ENCODE measurements around the gene RSPH6A. TPM values are rescaled to one million over a fixed set of nuclear protein-coding genes. Genes with fewer than 3 reads are reported as not detected.

The RSPH6A gene
- total and polyA plus RNA-seq, 2 of the 13 experiments (the other 11 are each of a cell fraction or from before 2014, with no cell fraction given): 0.07 TPM; not detected in 1

DNA sequence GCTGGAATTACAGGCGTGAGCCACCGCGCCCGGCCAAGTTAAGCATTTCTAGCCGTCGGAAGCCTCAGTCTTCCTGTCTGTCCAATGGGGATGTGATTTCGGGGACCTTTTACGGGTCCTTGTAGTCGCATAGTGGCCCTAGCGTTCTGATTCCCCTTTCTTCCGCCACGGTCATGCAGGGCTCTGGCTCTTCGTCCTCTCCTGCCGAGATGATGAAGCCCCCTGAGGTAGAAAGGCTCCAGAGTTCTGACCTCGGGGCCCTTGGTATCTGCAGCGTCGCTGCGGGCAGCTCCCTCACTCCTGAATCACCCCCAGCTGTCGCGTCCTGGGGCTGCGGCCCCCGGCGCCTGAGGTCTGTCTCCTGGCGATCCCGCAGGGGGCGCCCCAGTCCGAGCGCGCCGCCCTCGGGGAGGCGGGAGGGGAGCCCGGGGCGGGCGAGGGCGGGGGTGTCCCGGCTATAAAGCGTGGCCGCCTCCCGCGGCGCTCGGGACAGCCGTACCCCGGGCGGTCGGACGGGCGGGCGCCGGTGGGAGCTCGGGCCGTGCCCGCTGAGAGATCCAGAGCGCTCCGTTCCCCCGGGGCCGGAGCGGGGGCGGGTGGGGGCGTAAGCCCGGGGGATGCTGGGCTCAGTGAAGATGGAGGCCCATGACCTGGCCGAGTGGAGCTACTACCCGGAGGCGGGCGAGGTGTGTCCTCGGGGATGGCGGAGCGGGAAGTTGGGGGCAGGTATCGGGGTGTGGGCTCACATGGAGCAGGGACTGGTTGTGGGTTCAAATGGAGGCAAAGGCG, 48.9 kb upstream of the RSPH6A start, which contains the start of gene FOXA3 (continued):
- TF ChIP-seq ZSCAN22 (CRISPR knock-in tag; IDR thresholded peaks at IDR 0.05) (no peak), SKI (IDR thresholded peaks at IDR 0.05; ENCODE audit: partially characterized antibody) (peak; percentile 46), RFX1 (IDR thresholded peaks at IDR 0.05) (no peak), GABPA (IDR thresholded peaks at IDR 0.05; ENCODE audit: low read depth, low read length) (no peak), GABPA (CRISPR knock-in tag; IDR thresholded peaks at IDR 0.05; ENCODE audit: low read depth) (peak; percentile 48; the same call in 1 of the 2 replicates), RAD51 (IDR thresholded peaks at IDR 0.05; ENCODE audit: borderline replicate concordance) (no peak), ZNF83 (CRISPR knock-in tag; IDR thresholded peaks at IDR 0.05; ENCODE audit: borderline replicate concordance) (no peak), ZNF629 (CRISPR knock-in tag; conservative IDR thresholded peaks at IDR 0.05) (peak; percentile 99), ZFYVE20 (CRISPR knock-in tag; IDR thresholded peaks at IDR 0.05; ENCODE audit: borderline replicate concordance, low read depth) (no peak), REXO4 (CRISPR knock-in tag; IDR thresholded peaks at IDR 0.05; ENCODE audit: borderline replicate concordance) (no peak), IRX3 (CRISPR knock-in tag; IDR thresholded peaks at IDR 0.05; ENCODE audit: borderline replicate concordance, low read depth) (no peak), MTA3 (CRISPR knock-in tag; IDR thresholded peaks at IDR 0.05) (no peak), ATRX (CRISPR knock-in tag; IDR thresholded peaks at IDR 0.05; ENCODE audit: borderline replicate concordance) (no peak), SOX13 (IDR thresholded peaks at IDR 0.05) (no peak), SOX13 (CRISPR knock-in tag; conservative IDR thresholded peaks at IDR 0.05 in 1 of 2, IDR thresholded peaks at IDR 0.05 in 1 of 2) (no peak), XBP1 (CRISPR knock-in tag; IDR thresholded peaks at IDR 0.05) (no peak), ZNF660 (CRISPR knock-in tag; IDR thresholded peaks at IDR 0.05; ENCODE audit: borderline replicate concordance, low read depth) (no peak), NCOA2 (CRISPR knock-in tag; IDR thresholded peaks at IDR 0.05) (no peak; the same call in 1 of the 2 replicates), ZNF547 (CRISPR knock-in tag; IDR thresholded peaks at IDR 0.05) (no peak; the same call in 1 of the 2 replicates)
- TF ChIP-seq, protein P1, sequence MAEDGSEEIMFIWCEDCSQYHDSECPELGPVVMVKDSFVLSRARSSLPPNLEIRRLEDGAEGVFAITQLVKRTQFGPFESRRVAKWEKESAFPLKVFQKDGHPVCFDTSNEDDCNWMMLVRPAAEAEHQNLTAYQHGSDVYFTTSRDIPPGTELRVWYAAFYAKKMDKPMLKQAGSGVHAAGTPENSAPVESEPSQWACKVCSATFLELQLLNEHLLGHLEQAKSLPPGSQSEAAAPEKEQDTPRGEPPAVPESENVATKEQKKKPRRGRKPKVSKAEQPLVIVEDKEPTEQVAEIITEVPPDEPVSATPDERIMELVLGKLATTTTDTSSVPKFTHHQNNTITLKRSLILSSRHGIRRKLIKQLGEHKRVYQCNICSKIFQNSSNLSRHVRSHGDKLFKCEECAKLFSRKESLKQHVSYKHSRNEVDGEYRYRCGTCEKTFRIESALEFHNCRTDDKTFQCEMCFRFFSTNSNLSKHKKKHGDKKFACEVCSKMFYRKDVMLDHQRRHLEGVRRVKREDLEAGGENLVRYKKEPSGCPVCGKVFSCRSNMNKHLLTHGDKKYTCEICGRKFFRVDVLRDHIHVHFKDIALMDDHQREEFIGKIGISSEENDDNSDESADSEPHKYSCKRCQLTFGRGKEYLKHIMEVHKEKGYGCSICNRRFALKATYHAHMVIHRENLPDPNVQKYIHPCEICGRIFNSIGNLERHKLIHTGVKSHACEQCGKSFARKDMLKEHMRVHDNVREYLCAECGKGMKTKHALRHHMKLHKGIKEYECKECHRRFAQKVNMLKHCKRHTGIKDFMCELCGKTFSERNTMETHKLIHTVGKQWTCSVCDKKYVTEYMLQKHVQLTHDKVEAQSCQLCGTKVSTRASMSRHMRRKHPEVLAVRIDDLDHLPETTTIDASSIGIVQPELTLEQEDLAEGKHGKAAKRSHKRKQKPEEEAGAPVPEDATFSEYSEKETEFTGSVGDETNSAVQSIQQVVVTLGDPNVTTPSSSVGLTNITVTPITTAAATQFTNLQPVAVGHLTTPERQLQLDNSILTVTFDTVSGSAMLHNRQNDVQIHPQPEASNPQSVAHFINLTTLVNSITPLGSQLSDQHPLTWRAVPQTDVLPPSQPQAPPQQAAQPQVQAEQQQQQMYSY (CRISPR knock-in tag; IDR thresholded peaks at IDR 0.05): no peak; the same call in 1 of the 2 replicates
- TF ChIP-seq, protein P2, sequence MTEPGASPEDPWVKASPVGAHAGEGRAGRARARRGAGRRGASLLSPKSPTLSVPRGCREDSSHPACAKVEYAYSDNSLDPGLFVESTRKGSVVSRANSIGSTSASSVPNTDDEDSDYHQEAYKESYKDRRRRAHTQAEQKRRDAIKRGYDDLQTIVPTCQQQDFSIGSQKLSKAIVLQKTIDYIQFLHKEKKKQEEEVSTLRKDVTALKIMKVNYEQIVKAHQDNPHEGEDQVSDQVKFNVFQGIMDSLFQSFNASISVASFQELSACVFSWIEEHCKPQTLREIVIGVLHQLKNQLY (CRISPR knock-in tag; IDR thresholded peaks at IDR 0.05): no peak; the same call in 1 of the 2 replicates
- TF ChIP-seq, protein P3, sequence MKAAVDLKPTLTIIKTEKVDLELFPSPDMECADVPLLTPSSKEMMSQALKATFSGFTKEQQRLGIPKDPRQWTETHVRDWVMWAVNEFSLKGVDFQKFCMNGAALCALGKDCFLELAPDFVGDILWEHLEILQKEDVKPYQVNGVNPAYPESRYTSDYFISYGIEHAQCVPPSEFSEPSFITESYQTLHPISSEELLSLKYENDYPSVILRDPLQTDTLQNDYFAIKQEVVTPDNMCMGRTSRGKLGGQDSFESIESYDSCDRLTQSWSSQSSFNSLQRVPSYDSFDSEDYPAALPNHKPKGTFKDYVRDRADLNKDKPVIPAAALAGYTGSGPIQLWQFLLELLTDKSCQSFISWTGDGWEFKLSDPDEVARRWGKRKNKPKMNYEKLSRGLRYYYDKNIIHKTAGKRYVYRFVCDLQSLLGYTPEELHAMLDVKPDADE (CRISPR knock-in tag; IDR thresholded peaks at IDR 0.05): no peak
- TF ChIP-seq, protein P4, sequence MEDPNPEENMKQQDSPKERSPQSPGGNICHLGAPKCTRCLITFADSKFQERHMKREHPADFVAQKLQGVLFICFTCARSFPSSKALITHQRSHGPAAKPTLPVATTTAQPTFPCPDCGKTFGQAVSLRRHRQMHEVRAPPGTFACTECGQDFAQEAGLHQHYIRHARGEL (CRISPR knock-in tag; IDR thresholded peaks at IDR 0.05): no peak
- TF ChIP-seq, protein P5, sequence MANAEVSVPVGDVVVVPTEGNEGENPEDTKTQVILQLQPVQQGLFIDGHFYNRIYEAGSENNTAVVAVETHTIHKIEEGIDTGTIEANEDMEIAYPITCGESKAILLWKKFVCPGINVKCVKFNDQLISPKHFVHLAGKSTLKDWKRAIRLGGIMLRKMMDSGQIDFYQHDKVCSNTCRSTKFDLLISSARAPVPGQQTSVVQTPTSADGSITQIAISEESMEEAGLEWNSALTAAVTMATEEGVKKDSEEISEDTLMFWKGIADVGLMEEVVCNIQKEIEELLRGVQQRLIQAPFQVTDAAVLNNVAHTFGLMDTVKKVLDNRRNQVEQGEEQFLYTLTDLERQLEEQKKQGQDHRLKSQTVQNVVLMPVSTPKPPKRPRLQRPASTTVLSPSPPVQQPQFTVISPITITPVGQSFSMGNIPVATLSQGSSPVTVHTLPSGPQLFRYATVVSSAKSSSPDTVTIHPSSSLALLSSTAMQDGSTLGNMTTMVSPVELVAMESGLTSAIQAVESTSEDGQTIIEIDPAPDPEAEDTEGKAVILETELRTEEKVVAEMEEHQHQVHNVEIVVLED (CRISPR knock-in tag; IDR thresholded peaks at IDR 0.05; ENCODE audit: borderline replicate concordance): no peak

Data from HepG2 (cell line).